NCI-H1930 (cell line): ENCODE data around the gene MAP3K3.

ENCODE experiments used
- DNase-seq, 2 experiments: peaks; one replicate each; lab custom pipeline; 2025; lab: John Stamatoyannopoulos, UW

MAP3K3 gene

DNA sequence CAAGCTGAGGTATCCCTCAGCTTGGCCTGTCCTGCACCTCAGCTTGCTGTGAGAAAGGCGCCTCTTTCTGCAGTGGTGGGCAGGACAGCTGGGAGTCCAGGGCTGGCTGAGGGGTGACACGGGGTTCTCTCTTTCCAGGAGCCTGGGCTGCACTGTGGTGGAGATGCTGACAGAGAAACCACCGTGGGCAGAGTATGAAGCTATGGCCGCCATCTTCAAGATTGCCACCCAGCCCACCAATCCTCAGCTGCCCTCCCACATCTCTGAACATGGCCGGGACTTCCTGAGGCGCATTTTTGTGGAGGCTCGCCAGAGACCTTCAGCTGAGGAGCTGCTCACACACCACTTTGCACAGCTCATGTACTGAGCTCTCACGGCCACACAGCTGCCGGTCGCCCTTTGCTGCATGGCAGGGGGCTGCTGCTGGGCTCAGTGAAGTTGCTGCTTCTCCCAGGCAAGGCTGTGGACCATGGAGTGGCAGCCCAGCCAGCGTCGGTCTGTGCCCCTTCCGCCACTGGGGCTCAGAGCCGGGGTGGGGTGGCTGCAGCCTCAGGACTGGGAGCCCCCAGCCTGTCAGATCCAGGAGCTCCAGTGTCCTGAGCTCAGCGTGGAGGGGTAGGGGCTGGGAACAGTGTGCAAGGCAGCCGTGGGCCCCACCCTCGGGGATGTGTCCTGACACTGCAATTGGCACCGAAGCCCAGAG, 71.3 kb downstream of the MAP3K3 start:
- no peak for DNase-seq

DNA sequence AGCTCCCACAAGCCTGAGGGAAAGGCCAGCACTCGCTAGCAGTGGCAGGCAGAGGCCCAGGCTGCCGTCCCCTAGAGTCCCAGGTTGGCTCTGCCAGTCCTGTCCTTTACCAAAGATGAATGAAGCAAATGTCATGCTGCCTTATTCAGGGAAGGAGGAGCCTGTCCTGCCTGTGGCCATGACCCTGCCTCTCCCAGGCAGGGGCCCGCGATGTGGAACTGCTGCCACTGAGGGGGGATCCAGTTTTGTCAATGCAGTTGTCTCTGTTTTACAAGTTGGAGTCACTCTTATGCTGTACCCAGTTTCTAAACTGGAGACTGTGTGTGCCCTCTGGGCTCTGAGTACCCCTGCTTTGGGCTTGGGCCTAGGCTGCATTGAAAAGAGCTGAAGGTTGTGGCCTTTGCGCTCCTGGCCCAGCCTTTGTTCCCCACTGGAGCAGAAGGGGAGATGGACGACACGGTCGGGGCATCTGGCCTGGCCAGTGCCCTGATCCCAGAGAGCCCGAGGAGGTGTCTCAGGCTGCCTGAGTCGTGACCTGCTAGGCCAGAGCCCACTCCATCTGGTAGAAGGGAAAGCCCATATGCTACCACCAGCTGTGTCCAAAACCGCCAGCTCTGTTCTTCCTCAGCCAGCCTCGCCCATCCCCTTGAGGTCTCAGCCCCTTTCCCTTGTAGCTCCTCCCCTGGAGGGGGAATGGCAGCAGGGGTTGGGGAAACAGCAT, 72.2 kb downstream of the MAP3K3 start:
- DNase-seq = no peak

DNA sequence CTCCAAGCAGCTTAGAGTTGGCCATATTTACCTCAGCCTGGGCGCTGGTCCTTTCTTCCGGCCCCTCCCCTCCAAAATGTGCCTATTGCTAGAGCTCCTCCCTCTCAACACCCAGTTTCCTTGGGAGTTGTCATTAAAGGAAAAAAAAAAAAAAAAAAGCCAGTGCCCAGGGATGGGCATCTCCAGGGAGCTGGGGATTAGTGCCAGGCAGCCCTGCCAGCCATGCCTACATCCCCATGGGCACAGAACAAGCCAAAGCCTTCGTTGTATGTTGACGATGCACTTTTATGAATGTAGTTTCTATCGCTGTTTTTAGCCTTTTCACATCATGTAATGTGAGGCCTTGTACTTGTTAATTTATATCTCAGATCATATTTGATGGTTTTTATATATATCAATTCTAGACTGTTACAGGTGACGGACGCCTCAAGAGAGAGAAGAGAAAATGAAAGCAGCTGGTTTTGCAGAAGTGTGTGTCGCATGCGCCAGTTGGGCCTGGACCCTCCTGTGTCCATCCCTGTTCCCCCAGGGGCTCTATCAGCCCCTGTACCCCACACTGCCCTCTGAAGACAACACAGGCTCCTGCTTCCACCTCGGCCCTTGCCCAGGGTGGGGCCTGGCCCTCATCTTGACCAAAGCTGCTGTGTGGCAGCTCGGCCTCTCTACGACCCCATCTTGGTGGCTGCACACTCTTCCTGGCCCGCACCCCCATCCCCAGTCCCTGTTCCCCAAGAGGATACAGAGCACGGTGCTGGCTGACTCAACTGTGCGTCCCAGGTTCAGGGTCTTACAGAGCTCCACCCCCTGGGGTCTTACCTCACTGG, 72.9 kb downstream of the MAP3K3 start:
- no peak for DNase-seq

DNA sequence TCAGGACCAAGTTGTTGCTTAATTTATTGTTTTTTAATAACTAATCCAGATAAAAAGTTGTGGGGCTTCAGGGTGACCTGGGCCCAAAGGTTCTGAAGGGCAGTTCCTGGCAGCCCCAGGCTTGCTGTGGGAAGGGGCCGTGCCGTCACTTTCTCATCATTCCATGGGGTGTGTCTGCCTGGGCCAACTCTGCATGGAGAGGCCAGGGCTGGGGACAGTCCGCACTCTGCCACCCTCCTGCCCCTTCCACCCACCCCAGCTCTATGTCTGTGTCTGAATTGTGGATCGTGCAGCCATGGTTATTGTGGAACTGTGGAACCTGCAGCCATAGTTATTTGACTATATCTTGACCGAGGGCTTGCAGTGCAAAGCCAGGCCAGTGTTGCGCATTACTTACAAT, 73.7 kb downstream of the MAP3K3 start:
- DNase-seq = no peak

DNA sequence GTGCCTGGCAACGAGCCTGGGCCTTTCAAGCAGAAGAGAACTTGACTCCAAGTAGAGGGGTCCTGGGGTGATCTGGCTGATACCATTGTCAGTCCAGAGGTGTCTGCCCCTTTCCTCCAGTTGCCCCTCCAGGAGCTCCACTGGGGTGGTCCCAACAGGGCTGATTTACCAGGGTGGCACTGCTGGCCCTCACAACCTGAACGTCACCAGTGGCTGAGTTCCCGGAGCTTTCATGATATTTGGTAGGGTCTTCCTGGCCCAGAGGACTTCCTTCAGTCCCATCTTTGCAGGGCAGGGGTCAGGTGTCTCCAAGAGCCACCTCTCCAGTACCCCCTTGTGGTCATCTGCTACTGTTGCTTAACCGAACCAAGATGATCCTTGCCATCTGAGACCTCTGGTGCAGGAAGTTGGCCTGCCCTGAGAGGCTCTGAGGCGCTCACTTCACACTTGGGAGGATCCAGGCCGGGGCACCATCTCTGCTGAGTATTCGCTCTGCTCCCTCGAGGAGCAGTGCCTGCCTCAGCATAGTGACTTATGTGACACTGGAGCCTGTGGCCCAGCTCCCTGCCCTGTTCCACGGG, 74.3 kb downstream of the MAP3K3 start:
- DNase-seq = peak in 1 of 2 experiments; percentile 25

DNA sequence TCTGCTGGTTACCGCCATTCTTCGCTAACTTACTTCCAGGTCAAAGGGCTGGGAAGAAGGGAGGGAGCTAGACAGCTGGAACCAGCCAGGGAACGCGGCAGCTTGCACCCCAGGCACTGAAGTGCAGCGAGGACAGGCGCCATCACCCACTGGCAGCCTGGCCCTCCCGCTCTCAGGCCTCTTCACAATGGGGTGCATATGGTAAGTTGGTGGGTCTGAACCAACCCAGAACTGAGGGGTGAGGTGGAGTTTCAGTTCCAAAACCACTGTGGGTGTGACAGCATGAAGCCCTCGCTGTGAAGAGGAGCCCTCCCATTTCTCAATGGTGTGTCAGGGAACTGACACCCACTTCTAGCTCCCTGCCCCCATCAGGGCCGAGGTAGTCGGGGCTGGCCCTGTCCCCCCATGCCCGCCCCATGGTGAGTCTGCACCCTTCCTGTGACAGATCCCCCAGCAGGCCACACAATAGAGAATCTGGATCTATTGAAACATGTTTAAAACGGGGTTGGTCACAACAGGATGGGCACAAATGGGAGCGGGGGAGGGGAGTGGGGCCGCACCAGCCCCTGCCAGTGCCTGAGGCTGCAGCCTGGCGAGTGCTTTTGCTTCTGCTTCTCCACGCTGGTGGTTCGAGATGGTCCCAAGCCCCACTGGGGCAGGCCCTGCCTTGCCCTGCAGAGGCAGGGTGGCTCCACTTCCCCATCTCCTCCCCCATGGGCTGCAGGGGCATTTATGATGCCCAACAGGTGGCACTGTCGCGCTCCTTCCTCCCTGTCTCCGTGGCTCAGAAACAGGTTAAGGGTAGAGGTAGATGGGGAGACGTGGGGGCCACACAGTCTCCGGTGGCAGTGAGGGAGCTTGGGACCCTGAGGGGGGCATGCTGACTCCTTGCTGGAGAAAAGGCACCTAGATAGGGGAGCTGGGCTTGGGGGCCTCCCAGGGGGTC, 75.4 kb downstream of the MAP3K3 start:
- DNase-seq = peak in 1 of 2 experiments; percentile 54

DNA sequence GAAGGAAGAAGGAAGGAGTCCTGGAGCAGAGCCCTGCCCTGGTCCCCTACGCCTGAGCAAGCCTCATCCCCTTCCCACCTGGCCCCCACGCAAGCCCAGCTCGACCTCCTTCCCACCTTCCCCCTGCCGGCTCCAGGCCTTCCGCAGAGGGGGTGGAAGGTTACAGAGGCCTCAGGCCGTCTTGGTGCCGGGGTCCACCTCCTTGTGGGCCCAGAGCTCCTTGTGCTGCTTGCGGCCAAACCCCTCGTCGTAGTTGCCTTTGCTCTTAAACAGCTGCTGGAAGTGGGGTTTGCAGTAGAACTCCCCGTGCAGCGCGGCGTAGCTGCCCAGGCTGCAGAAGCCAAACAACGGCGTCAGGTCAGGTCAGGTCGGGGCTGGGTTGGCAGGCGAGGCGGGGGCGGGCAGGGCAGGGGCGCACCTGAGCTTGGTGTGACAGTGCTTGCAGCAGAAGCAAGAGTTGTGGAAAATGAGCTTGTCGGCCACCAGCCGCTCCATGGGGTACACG, 76.2 kb downstream of the MAP3K3 start:
- DNase-seq = no peak

DNA sequence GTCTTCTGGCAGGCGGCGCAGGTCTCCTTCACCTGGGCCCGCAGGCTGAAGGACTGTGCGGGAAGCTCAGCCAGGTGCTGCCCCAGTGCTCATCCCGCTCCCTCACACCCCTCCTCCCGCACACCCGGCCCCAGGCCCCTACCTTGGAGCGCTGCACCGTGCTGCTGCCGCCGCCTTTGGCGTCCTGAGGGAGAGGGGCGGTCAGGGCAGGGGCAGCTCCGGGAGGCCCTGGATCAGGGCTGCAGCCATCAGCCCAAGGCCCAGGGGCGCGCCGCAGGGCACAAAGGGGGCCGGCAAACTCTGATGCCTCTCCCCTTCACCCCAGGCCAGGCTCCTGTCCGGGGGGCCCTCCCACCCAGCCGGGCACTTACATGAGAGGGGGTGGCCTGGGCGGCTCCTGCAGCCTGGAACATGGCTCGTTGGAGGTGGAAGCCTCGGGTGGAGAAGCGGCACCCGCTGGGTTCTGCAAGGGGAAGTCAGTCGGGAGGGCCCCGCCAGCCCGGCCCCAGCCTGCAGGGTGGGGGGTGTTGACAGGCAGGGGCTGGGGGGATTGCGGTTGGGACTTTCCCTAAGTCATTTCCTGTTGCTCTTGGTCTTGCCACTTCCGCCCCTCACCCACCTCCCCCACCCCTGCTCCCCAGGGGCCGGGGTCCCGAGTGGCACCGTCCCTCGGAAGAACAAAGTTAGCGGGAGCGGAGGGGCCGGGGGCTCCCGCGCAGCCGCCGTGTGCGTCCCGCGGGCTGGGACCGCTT, 76.8 kb downstream of the MAP3K3 start:
- DNase-seq = no peak

DNA sequence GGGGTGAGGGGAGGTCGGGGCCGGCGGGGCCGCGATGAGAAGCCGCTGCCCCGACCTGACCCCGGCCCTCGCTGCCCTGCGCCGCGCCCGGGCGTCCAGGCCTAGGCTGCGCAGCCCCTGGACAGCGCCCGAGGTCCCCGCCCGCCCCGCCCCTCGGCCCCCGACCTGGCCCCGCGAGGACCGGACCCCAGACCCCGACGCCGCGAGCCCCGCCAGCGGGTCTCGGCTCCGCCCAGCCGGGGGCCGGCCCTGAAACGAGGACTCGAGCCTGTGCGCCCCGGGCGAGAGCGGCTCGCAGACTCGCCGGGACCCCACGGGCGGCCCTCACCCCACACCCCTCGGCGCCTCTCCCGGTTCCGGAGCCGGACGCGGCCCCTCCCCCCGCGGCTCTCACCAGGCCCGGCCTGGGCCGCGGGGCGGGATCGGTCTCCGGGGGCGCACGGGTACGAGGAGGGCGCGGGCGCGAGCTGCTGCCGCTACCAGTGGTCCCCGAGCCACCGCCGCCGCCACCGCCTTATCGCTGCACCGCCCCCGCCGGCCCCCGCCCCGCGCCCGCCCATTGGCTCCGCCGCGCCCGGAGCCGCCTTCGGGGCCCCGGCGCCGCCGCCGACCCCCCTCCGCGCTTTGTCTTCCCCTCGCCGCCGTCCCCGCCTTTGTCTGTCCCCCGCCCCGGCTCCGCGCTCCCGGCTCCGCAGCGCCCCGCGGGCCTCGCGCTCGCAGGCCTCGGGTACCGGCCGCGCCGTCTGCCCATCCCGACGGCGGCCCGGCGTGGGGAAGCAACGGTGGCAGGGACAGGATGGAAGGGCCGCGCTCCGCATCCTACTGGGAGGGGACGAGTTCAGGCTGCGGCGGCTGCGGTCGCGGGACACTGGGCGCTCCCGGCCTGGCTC, 77.7 kb downstream of the MAP3K3 start, which contains the start of gene LIMD2:
Gene LIMD2, minus strand, starts transcription at position 488 of the 890 bp plus-strand sequence. CDS start 827 bp downstream, outside the sequence.
- DNase-seq = peak; percentile 72 to 82

DNA sequence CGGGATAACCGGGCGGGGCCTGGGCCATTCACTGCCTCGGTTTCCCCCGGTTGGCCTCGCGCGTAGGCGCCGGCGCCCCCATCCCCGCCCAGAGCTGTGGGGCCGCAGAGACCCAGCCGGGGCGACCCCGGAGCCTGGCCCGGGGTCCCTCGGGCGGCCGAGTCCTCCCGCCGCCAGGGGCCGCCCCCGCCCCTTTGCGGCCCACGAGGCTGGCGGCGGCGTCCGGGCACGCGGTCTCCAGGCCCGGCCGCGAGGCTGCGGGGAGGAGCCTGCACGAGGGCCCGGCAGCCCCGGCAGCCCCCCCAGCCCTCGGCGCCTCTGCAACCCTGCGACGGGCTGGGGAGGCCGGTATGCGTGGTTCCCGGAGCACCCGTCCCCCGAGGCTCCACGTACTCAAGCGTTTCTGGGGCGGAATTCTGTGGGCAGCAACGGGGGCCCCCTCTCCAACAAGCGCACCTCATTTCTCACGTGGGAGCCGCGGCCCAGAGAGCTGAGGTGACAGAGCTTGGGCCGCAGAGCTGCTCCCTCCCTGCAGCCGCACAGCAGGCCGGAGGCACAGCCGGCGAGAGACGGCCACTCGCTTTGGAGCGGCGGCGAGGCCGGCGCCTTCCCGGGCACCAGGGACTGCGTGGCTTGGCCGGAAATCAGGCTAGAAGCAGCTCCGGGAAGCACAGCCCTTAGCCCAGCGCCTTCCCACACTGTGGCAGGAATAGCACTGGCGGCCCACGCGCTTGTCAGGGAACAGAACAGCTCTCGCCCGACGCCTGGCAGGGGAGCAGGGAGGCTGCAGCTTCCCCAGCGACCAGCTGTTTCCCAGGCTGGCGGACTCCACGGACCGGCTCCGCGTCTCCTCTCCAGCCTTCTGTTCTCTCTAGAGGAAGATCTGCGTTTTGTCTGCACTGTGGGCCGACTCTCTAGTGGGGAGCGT, 78.6 kb downstream of the MAP3K3 start:
- peak; percentile 42 to 64 for DNase-seq

DNA sequence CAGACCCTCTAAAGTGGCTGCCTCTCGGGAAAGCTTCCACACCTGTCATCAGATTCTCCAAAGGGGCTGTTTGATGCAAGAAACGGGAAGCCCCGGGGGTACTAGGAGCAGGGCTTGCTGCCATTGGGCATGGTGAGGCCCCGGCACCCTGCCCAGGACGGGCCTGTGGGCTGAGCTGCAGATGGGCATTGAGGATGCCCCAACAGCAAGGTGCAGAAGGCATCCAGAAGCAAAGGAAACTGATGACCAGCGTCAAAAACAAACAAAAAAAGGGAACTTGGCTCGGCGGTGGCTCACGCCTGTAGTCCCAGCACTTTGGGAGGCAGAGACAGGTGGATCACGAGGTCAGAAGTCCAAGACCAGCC, 79.2 kb downstream of the MAP3K3 start:
- no peak for DNase-seq

DNA sequence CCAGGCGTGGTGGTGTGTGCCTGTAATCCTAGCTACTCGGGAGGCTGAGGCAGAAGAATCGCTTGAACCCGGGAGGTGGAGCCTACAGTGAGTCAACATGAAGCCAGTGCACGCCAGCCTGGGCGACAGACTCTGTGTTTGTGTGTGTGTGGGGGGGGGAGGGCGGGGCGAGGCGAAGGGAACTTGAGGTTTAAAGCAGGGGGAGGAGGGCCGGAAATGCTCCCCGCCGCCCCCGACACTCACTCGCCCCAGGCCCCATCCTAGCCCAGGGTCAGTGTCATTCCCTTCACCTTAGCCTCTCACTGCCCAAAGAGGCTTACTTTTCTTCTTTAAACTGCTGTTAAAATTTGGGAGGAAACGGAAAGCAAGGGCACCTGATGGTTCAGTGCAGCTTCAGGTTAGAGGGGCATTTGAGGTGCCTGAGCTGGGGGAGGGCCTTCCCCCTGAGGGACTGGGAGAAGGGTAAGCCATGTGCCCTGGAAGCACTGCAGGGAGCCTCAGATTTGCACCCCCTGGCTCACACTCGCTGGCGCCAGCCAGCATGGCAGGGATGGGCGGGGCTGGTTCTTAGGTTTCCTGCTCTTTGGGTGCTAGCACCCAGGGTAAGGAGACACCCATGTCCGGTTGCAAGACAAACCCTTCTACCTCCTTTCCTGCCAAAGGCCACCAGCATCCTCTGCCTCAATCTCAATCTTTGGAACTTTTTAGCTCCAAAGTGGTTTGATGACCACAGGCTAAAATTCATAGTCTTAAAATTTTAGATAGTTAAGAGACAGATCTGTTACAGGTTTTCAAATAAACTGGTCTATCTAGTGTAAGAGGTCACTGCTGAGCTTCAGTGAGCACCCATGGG, 79.9 kb downstream of the MAP3K3 start:
- DNase-seq = no peak

DNA sequence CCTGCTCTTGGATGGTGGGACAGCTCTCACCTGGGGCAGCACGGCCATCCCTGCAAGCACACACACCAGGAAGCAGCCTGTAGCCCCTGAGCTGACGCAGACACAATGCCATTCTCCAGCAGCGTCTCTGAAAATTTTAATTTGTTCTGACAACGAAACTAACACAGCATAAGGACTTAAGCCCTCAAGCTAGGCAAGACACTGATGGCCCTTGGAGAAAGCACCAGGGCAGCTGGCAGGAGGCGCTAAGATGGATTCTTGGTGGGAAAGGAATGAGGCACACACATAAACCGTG, 80.5 kb downstream of the MAP3K3 start:
- no peak for DNase-seq

DNA sequence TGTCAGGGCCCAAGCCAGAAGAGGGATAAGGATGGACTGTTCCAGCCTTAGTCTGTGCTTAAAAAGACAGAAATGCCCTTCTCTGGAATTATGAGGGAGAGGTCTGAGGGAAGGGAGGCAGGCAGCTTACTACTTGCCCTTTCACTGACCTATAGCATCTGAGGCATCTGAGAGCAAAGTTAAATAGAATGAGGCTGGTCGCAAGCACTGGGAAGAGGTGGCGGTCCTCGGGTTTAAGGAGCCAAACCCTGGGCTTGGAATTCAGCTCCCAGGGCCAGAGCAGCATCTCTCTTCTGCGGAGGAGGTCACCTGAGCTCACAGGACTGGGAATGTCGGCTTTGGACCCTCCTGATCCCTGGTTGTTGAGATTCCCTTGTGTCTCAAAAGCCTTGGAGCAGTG, 80.8 kb downstream of the MAP3K3 start:
- no peak for DNase-seq

DNA sequence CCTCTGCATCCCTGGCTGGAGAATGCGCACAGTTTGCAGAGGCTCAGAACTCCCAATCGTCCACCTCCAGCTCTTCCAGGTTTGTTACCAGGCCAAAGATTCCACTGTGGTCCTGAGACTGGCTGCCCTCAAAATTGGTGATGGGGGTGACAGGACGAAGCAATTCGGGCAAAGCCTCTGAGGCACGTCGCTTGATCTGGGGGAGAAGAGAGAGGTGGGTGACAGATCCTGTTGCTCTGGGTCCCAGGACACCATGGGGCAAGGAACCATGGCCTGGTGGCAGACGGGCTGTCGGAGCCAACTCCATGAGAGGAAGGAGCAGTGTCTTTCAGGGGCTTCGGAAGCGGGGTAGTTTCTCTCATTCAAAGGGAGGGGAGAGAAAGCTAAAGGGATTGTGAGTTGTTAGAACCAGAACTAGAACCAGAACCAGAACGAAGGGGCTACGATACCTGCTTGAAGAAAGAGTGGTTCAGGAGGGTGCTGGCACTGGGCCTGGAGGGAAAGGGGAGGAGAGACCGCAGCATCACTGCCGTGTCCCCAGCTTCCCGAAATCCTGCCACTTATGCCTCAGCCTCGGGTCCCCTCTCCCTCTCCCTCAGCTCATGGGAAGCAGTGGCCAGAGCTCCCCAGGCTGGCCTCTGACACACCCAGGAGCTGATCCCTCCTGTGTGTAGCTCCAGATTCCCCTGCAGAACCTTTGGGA, 81.5 kb downstream of the MAP3K3 start:
- DNase-seq = no peak

DNA sequence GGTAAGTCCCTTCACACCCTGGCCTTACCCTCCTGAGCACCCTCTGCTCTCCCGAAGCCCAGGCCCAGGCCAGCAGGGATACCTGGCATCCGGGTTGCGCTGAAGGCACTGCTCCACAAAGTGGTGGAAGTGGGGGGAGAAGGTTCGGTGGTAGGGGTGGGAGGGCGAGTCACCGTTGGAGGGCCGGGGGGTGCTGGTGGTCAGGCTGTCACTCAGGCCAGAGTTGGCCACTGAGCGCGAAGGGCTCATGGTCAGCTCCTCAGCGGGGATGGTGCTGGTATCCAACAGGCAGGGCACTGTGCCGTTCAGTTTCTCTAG, 82.0 kb downstream of the MAP3K3 start:
- no peak for DNase-seq

DNA sequence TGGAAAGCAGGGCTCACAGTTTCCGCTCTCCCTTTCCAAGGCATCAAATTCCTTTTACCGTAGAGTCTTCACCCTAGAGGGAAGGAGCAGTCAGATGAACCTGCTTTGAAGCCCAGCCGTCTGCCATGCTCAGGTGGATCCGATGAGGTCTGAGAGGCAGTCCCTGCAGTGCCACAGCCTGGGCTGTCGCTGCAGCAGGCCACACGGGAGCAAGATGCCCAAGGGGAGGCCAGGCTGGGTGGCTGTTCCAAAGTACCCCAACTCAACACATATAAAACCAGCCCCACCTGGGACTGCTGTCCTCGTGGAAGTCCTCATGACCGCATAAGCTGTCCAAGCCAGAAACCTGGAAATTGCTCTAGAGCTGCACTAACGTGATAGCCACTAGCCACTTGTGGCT, 82.6 kb downstream of the MAP3K3 start:
- no peak for DNase-seq
